Effector CD4-positive, alpha-beta T cell (primary cell): ENCODE results near the gene KCP.

ENCODE experiments used
- DNase-seq: peaks from one replicate; pipeline ENCODE4 v3.0.0-alpha.2; 2020

KCP gene

GRCh38 chr7:128869944-128870285, 40.6 kb downstream of the KCP start:
- no peak for DNase-seq

- peak; percentile 22 for DNase-seq
These were observed 41.2 kb downstream of the KCP start for GRCh38 chr7:128869138-128869943.

DNA sequence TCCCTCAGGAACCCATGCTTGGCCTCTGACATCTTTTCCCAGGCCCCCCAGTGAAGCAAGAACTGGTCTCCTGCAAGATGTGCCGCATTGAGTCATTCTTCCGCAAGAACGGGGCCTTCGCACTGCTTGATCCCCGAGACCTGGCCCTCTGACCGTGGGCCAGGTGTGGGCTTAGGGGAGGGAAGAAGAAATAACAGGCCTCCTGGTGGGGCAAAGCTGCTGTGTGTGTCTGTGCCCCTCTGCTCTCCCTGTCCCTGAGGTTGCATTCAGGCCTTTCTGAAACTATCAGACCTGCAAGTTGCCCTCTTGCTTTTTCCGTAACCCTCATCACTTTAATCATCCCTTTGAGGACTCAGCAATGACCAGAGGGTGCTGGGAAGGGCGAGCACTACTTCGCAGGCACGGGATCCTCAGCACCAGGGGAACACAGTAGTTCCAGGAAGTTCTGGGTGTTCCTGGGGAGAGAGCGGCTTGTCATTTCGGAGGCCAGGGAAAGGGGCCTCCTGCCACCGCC, 41.8 kb downstream of the KCP start:
- DNase-seq: no peak

GRCh38 chr7:128867842-128868623, 42.5 kb downstream of the KCP start:
- DNase-seq: no peak

- no peak for DNase-seq
These were observed 43.3 kb downstream of the KCP start for GRCh38 chr7:128867241-128867640.

- DNase-seq: no peak
These were observed 44.3 kb downstream of the KCP start for GRCh38 chr7:128865996-128866877.

DNA sequence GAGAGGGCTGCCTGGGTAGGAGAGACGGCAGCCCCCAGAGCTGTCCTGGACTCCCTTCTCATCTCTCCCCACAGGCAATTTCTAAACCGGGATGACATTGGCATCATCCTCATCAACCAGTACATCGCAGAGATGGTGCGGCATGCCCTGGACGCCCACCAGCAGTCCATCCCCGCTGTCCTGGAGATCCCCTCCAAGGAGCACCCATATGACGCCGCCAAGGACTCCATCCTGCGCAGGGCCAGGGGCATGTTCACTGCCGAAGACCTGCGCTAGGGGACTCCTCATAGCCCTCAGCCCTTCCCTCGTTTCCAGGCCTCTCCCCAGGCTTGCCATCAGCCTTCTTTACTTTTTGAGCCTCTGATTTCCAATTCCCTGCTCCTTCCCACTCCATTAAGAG, 45.2 kb downstream of the KCP start:
- no peak for DNase-seq

GRCh38 chr7:128863433-128863989, 47.0 kb downstream of the KCP start:
- peak; percentile 25 for DNase-seq

DNA sequence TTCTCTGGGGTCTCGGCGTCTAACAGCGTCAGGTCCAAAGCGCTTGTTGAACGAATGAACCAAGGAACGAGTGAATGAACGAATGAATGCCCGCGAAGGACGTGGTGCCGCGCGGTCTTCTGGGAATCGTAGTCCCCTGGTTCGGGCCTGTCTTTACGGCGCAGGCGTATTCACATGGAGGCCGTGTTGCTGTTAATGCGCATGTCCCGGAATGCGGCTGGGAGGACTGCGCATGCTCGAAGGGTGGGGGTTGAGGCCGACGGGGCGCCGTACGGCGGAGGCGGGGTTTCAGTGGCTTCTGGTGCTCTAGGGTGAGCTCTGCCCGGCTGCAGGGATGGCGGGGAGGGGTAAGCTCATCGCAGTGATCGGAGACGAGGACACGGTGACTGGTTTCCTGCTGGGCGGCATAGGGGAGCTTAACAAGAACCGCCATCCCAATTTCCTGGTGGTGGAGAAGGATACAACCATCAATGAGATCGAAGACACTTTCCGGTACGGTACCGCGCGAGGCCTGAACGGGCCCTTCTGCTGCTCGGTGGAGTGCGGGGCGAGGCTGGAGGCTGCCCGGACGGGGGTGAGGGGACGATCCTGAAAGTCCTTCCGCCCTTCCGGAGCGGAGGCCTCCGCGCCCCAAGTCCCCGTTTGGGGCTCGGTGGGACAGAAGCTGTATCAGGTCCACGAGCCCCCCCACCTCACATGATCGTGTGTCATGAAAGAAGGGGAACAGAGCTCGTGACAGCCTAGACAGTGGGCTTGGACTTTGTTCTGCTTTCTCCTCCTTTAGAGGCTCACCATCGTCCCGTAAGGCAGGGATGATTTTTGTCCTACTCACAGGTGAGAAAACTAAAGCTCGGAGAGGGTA, 47.7 kb downstream of the KCP start, which contains the start of gene ATP6V1F:
Gene ATP6V1F (plus strand): TSS at position 286 of the 862 bp plus-strand sequence. CDS start 49 bp downstream, at position 335.
- peak; percentile 99 for DNase-seq

- no peak for DNase-seq
These were observed 48.4 kb downstream of the KCP start for GRCh38 chr7:128861957-128862570.

- DNase-seq: no peak
These were observed 50.1 kb downstream of the KCP start for GRCh38 chr7:128860158-128861073.

GRCh38 chr7:128859232-128860157, 51.0 kb downstream of the KCP start:
- DNase-seq: no peak

- DNase-seq: no peak
These were observed 51.9 kb downstream of the KCP start for GRCh38 chr7:128858380-128859231.

GRCh38 chr7:128856001-128856718, 54.3 kb downstream of the KCP start:
- no peak for DNase-seq

DNA sequence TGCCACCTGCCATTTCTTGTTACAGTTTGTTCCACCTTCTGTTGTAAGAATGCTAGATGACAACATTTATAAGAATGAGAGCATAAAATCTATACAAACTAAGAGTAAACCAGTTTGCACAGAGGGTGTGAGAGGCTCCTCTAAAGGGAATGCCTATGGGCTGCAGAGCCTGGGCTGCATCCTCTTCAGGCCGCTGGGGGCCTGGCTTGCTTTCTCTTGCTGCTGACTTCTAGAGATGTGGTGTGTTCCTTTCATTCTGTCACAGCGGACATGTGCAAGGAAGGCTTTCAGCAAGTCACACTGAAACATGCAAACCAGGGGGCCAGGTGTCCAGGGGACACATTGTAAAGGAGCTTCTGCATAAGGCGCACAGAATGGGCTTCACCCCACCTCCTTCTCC, 55.0 kb downstream of the KCP start:
- DNase-seq: no peak

DNA sequence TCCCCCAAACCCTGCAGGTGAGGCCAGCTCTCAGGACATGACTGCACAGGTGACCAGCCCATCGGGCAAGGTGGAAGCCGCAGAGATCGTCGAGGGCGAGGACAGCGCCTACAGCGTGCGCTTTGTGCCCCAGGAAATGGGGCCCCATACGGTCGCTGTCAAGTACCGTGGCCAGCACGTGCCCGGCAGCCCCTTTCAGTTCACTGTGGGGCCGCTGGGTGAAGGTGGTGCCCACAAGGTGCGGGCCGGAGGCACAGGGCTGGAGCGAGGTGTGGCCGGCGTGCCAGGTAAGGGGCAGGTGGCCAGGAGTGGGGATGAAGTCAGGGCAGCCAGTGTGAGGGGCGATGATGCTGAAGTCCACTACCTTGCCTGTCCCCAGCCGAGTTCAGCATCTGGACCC, 56.1 kb downstream of the KCP start:
- no peak for DNase-seq

- DNase-seq: no peak
These were observed 56.7 kb downstream of the KCP start for GRCh38 chr7:128853799-128854198.
